ENCODE data around the gene KCNB1.

- TF ChIP-seq CTCF (IDR thresholded peaks at IDR 0.05), result no peak
- no peak for TF ChIP-seq POLR2AphosphoS5 (IDR thresholded peaks at IDR 0.05)
Observed at GRCh38 chr20:49445176-49445575, 37.3 kb downstream of the KCNB1 start.

All from prostate gland (tissue), 2 donors.